ENCODE results near the gene APOA5.

The APOA5 gene

DNA sequence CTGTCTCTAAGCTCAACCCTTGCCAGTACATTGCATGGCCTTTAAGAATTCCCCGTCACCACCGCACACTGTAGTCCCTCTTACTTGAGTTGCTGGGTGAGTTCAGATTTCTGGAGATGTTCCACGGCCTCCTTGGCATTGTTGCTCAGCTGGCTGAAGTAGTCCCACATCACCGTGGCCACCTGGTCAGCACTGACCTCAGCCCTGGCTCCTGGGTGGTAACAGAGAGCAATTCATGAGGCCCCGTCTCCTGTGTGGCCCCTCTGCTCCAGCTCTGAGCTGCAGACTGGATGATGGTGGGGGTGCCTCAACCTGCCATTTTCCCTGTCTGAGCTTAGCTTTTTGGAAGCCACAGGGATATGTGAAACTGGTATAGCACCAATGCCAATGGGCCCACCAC, 30.9 kb upstream of the APOA5 start:
- no peak overlapping the region for H3K27ac ChIP-seq
- H3K4me3 ChIP-seq: no peak overlapping the region
- H3K9me3 ChIP-seq (ENCODE audit: low read depth, low read length): no peaks in the 10 kb centered on the region
- no peak for DNase-seq (ENCODE audit: low read depth, low spot score)
- no peak overlapping the region for H3K9ac ChIP-seq (ENCODE audit: insufficient read length)
- TF ChIP-seq FOXP2 (optimal IDR thresholded peaks at IDR 0.05; ENCODE audit: control extremely low read depth, extremely low read length, insufficient read depth): no peak
- no peaks in the 10 kb centered on the region for H3K36me3 ChIP-seq (ENCODE audit: insufficient read depth, low read length)

- H3K27ac ChIP-seq: no peak overlapping the region
- TF ChIP-seq POLR2AphosphoS5 (IDR thresholded peaks at IDR 0.05; ENCODE audit: borderline replicate concordance, low read depth, low read length) (no peak), EZH2 (IDR thresholded peaks at IDR 0.05) (no peak), FOXP2 (optimal IDR thresholded peaks at IDR 0.05; ENCODE audit: control extremely low read depth, extremely low read length, insufficient read depth) (no peak)
Measured at GRCh38 chr11:116821050-116821918, 29.6 kb upstream of the APOA5 start.

DNA sequence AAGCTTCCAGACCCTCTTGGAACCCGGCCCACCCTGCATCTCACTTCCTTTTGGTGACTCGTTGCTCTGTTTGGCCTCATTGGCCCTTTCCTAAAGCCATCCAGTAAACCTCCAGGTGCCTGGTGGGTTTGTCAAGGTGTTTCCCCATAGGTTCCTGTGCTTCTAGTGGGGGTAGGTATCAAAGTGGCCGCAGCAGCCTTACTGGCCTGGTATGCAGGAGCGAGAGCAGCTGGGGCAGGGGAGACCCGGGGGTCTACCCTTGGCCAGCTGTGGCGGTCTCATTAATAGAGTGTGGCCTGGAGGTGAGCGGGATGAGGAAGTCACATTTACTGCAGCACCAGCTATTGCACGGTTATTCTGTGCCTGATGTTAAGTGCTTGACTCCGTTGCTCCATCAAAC, 27.4 kb upstream of the APOA5 start:
- Histone ChIP-seq H3K9ac (ENCODE audit: insufficient read length) (no peak overlapping the region), H3K27ac (no peak overlapping the region), H3K4me3 (no peak overlapping the region), H3K36me3 (ENCODE audit: insufficient read depth, low read length) (no peaks in the 10 kb centered on the region), H3K9me3 (ENCODE audit: low read depth, low read length) (no peaks in the 10 kb centered on the region)
- no peak for DNase-seq (ENCODE audit: low read depth, low spot score)
- TF ChIP-seq EZH2 (IDR thresholded peaks at IDR 0.05): no peak
- TF ChIP-seq FOXP2 (optimal IDR thresholded peaks at IDR 0.05; ENCODE audit: control extremely low read depth, extremely low read length, insufficient read depth): no peak
- TF ChIP-seq POLR2AphosphoS5 (IDR thresholded peaks at IDR 0.05; ENCODE audit: borderline replicate concordance, low read depth, low read length): no peak

More at GRCh38 chr11:116821050-116821918, 29.6 kb upstream of the APOA5 start:
- Histone ChIP-seq H3K4me3 (no peak overlapping the region), H3K9ac (ENCODE audit: insufficient read length) (no peak overlapping the region), H3K36me3 (ENCODE audit: insufficient read depth, low read length) (no peaks in the 10 kb centered on the region), H3K9me3 (ENCODE audit: low read depth, low read length) (no peaks in the 10 kb centered on the region)
- no peak for DNase-seq (ENCODE audit: low read depth, low spot score)

DNA sequence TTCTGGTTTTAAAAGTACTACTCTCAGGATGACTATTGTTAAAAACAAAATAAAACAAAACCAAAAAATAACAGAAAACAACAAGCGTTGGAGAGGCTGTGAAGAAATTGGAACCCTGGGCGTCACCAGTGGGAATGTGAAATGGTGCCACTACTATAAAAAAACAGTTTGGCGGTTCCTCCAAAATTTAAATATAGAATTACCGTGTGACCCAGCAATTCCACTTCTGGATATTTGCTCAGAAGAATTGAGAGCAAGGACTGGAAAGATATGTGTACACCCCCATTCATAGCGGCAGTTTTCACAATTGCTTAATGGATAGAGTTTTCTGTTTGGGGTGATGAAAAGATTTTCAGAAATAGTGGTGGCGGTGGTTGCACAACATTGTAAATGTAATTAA, 22.8 kb upstream of the APOA5 start:
- Histone ChIP-seq H3K9ac (ENCODE audit: insufficient read length) (no peak overlapping the region), H3K36me3 (ENCODE audit: insufficient read depth, low read length) (no peaks in the 10 kb centered on the region), H3K9me3 (ENCODE audit: low read depth, low read length) (no peaks in the 10 kb centered on the region), H3K27ac (no peak overlapping the region), H3K4me3 (no peak overlapping the region)
- TF ChIP-seq POLR2AphosphoS5 (IDR thresholded peaks at IDR 0.05; ENCODE audit: borderline replicate concordance, low read depth, low read length): no peak
- TF ChIP-seq EZH2 (IDR thresholded peaks at IDR 0.05): no peak
- no peak for TF ChIP-seq FOXP2 (optimal IDR thresholded peaks at IDR 0.05; ENCODE audit: control extremely low read depth, extremely low read length, insufficient read depth)
- DNase-seq (ENCODE audit: low read depth, low spot score): no peak

GRCh38 chr11:116813781-116814471, 22.2 kb upstream of the APOA5 start:
- Histone ChIP-seq H3K4me3 (no peak overlapping the region), H3K36me3 (ENCODE audit: insufficient read depth, low read length) (no peaks in the 10 kb centered on the region), H3K9me3 (ENCODE audit: low read depth, low read length) (no peaks in the 10 kb centered on the region), H3K9ac (ENCODE audit: insufficient read length) (no peak overlapping the region), H3K27ac (no peak overlapping the region)
- no peak for DNase-seq (ENCODE audit: low read depth, low spot score)
- TF ChIP-seq FOXP2 (optimal IDR thresholded peaks at IDR 0.05; ENCODE audit: control extremely low read depth, extremely low read length, insufficient read depth) (no peak), POLR2AphosphoS5 (IDR thresholded peaks at IDR 0.05; ENCODE audit: borderline replicate concordance, low read depth, low read length) (no peak), EZH2 (IDR thresholded peaks at IDR 0.05) (no peak)

DNA sequence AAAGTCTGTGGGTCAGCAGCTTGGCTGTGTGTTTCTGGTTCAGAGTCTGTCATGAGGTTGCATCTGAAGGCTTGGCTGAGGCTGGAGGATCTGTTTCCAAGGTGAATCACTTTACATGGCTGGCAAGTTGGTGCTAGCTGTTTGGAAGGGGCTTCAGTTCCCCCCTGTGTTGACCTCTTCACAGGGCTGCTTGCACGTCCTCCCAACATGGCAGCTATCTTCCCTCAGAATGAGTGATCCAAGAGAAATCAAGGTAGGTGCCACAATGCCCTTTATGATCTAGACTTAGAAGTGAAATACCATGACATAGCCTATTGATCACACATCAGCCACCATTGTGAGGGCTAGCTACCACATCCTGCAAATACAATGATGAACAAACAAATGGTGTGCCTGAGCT, 21.5 kb upstream of the APOA5 start:
- no peak for TF ChIP-seq FOXP2 (optimal IDR thresholded peaks at IDR 0.05; ENCODE audit: control extremely low read depth, extremely low read length, insufficient read depth)
- Histone ChIP-seq H3K27ac (no peak overlapping the region), H3K36me3 (ENCODE audit: insufficient read depth, low read length) (no peaks in the 10 kb centered on the region), H3K9me3 (ENCODE audit: low read depth, low read length) (no peaks in the 10 kb centered on the region), H3K9ac (ENCODE audit: insufficient read length) (no peak overlapping the region), H3K4me3 (no peak overlapping the region)
- no peak for DNase-seq (ENCODE audit: low read depth, low spot score)

DNA sequence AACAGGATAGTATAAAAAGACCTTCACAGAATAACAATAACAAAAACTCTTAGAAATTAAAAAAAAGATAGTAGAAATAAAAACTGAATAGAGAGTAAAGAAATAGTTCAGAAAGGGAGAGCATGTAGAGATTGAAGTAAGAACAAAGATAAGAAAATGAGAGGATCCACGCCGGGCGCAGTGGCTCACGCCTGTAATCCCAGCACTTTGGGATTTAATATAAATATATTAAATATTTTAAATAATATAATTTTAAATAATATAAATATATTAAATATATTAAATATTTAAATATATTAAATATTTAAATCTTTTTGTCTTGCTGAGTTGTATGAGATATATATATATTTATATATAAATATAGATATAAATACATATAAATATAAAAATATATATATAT, 20.4 kb upstream of the APOA5 start:
- Histone ChIP-seq H3K4me3 (no peak overlapping the region), H3K9me3 (ENCODE audit: low read depth, low read length) (no peaks in the 10 kb centered on the region), H3K36me3 (ENCODE audit: insufficient read depth, low read length) (no peaks in the 10 kb centered on the region), H3K9ac (ENCODE audit: insufficient read length) (no peak overlapping the region), H3K27ac (no peak overlapping the region)
- TF ChIP-seq FOXP2 (optimal IDR thresholded peaks at IDR 0.05; ENCODE audit: control extremely low read depth, extremely low read length, insufficient read depth) (no peak), POLR2AphosphoS5 (IDR thresholded peaks at IDR 0.05; ENCODE audit: borderline replicate concordance, low read depth, low read length) (no peak), EZH2 (IDR thresholded peaks at IDR 0.05) (no peak)
- no peak for DNase-seq (ENCODE audit: low read depth, low spot score)

GRCh38 chr11:116811194-116811593, 19.5 kb upstream of the APOA5 start:
- TF ChIP-seq FOXP2 (optimal IDR thresholded peaks at IDR 0.05; ENCODE audit: control extremely low read depth, extremely low read length, insufficient read depth) (no peak), EZH2 (IDR thresholded peaks at IDR 0.05) (no peak), POLR2AphosphoS5 (IDR thresholded peaks at IDR 0.05; ENCODE audit: borderline replicate concordance, low read depth, low read length) (no peak)
- no peak for DNase-seq (ENCODE audit: low read depth, low spot score)
- Histone ChIP-seq H3K27ac (no peak overlapping the region), H3K36me3 (ENCODE audit: insufficient read depth, low read length) (no peaks in the 10 kb centered on the region), H3K9me3 (ENCODE audit: low read depth, low read length) (no peaks in the 10 kb centered on the region), H3K9ac (ENCODE audit: insufficient read length) (no peak overlapping the region), H3K4me3 (no peak overlapping the region)

All from SK-N-MC (cell line).